GM18507 (cell line): ENCODE data around the gene BCL2L1.
A peak's percentile ranks its signal among the peaks of the same experiment; 100 is the strongest.

ENCODE experiments used
- DNase-seq: peaks from one replicate; pipeline ENCODE4 v3.0.0; 2011; ENCODE audit warnings: low read depth; ENCODE audit not compliant: insufficient read length; ENCODE audit errors: extremely low spot score
- FAIRE-seq: peaks from 2 replicates; lab custom pipeline; 2011; peaks lifted over from hg19 to GRCh38; lab: Jason Lieb, UNC

BCL2L1 gene

DNA sequence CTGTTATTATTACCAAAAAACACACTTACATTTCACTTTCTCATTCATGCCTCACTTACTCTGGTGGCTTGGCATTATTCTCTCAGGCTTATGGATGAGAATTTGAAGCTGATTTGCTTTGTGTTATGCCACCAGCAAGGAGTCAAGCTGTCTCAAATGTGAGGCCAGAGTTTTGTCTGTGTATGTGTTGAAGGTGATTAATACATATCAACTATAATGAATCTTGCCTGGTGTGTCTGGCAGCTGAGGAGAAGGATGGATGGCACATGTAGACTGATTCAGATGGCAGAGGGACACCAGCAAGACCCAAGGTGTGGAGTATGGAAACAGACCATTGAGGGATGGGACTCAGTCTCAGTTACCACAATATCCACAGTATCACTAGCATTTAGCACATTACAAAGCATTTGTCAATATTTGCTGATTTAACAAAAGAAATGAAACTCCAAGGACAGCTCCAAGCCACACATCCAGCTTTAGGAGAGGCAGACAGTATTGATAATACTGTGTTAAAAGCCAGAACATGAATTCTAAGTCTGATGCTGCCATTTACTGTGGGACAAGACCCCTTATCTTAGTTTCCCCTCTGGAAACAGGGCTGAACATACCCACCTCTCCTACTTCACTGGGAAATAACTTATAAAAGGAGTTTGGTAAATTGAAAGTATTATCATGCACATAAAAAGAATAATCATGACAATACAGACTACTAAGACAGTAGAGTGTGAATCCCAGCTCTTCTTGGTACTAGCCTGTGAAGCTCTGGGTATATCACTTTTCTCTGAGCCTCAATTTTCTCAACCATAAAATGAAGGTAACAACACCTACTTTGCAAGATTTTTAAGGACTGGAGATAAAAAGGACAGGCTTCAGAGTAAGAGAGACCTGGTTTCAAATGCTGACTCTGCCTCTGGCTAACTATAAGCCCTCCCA is 11.2 kb downstream of the BCL2L1 start:
- FAIRE-seq, result no peak
- DNase-seq, result no peak

DNA sequence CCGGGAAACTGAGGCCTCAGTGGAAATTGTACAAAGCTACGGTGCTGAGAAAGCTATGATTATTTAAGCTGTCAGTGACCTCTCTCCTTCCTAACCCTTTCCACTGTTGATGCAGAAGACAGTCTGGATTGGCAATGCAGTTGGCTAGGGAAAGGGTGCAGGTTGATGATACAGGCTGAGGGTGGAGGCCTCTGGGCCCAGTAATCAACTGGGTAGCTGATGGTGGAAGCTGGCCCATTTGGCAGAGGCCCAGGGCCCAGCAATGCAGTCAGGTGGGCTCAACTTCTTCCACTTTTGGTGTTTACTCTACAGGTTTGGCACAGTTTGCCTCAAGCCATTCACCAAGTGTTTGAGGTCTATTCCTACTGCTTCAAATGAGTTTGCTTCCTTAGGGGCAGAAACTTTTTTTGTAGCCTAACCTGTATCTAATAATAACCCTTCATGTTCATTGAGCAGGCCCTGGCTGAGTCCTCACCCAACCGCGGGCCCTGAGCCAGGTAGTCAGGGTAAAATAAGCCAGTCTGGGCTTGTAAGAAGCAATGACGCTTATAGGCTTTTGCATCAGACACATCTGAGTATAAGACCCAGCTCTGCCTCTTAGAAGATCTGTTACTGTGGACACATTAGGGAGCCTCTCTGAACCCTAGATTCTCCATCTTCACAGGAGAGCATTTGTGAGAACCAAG is 12.1 kb downstream of the BCL2L1 start:
- FAIRE-seq, result no peak
- no peak for DNase-seq

DNA sequence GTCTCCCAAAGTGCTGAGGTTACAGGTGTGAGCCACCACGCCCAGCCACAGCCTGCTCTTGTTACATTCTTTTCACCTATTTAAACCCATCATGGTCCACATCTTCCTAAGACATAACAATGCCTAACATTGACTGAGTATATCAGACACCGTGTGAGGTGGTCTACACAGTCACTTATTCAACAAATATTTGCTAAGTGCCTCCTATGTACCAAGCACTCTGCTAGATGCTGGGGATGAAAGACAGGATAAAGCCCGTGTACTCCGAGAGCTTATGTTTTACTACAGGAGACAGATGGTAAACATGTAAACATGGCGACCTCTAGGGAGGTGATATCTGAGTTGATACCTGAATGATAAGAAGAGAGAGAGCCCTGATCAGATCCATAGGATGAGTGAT is 12.7 kb downstream of the BCL2L1 start:
- no peak for DNase-seq
- no peak for FAIRE-seq

DNA sequence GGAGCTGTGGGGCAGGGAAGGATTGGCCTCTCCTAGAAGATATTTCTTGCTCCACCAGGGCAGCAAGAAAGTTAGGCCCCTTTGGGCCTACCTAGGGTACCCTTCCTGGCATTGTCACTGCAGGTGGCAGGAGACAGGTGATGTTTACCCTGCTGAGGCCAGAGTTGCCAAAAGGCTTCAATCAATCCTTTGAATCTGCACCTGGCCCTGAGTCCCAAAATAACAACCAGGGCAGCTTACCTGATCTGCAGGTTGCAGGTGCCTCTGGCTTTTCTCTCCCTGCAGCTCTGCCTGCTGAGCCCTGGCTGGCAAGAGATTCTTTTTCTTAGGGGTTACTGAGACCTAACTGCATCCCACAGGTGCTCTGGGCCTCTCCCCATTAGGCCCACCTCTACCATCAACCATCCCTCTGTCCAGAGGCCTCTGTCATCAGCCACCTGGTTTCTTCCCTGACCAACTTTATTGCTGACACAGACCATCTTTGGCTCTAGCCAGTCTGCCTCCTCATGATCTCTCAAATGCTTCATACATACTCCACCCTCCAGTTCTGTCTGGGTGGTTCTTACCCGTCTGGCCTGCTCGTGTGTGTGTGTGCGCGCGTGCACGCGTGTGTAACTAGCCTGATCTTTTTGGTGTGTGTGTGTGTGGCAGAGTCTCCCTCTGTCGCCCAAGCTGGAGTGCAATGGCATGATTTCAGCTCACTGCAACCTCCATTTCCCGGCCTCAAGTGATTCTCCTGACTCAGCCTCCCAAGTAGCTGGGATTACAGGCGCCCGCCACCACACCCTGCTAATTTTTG is 13.7 kb downstream of the BCL2L1 start:
- DNase-seq, result no peak
- FAIRE-seq, result no peak

DNA sequence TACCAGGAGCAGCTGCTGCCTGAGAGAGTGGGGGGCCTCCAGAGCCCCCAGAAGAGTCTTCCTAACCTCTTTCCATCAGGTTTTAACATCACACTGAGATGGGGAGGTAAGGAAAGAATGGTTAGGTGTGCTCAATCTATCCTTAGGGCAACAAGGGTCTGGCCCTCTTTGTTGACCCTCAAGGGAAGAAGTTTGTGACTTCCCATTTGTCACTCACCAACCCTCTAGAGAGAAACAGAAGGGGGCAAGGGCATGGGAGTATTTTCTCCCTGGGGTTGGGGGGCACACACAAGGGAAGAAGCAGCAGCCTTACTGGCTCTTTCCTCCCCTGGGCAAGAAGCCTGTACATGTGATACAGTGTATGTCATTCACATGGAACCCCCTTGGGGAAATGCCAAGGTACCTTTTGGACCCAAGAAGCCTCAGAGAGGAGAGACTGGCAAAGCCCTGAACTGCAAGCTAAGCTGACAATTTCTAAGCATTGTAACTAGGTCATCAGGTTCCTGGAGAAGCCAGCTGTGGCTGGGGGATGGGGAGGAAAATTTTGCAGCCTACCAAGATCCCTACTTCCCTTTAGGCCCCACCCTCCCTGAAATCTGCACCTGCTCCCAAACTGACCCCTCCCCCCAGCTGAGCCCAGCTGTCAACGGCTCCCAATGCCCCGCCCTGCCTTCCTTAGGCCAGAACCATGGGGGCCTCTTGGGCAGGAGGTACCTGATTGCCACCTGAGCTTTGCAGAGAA is 14.5 kb downstream of the BCL2L1 start:
- DNase-seq (no peak), FAIRE-seq (no peak)

DNA sequence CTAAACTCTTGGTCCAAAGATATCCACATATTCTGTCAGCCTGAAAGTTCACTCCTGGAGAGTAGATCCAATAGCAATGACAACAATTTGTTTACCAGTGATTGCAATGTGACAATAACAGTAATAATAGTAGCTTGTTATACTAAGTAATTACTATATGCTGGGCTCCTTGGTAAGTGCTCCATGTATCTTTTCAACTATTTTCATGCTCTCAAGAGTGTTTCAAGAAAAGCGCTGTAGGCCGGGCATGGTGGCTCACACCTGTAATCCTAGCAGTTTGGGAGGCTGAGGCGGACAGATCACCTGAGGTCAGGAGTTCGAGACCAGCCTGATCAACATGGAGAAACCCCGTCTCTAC is 15.4 kb downstream of the BCL2L1 start:
- FAIRE-seq (no peak), DNase-seq (no peak)

DNA sequence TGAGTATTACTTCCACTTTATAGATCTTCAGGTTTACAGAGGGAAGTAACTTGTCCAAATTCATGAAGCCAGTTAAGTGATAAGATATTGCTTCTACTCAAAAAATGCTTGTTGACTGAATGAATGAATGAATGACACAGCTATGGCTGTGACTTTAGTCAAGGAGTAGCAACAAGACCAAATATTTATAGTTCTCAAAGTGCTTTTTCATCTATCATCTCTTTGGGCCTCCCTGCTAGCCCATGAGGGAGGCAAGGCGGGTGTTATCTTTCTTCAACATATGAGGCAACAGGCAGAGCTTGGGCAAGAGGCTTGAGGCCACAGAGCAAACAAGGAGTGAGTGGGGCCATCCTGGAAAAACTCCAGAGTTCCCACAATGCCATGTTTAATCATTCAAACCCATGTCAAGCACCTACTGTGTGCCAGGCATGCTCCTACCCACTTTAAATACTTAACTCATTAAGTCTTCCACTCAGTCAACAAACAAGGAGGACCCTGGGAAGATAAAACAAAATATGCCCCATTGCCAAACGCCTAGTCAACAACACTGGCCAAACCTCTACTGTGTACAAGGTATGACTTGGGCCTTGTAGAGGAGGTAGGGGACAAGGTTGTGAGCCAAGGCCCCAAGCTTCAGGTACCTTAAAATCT is 15.9 kb downstream of the BCL2L1 start:
- FAIRE-seq, result no peak

DNA sequence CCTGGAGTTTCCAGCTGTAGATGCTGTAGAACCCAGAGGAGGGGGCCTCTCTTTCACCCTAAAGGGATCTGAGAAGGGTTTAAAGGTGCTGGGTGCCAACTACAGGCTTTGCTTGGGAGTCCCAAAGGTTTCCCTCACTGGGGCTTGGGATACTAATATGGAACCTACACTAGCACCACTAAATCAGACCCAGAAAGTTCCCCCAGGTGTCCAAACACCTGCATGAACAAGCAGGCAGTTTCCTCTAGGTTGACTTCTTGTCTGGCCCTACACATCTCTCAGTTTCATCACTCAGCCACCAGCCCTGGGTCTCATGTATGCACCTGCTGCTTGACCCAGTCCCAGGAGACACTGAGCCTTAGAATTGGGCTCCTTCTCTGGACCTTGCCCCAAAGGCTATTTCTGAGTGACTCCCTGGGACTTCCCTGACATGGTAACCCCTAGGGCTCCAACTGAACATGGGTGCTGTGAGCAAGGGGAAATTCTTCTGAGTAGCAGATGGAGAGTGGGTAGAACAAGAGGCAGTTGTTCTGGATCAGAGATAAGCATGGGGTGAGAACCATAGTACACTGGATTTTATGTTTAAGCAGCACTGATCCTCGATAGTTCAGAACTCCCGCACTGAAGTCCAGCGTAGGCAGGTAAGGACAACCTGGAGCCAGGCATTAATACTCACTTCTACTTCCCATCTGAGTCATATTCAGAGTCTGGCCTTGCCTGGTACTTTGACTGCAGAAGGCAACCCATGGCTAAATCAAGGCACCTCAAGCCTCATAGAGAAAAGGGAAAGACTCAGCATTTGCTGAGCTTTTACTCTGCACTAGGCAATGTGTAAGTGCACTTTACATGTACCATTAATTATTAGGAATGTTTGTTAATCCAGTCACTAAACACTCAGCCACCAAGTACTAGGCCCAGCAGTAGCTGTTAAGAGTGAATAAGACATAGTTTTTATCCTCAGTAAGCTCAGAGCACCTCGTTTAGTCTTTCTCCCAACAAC is 16.8 kb downstream of the BCL2L1 start:
- peak; percentile 80 for FAIRE-seq
- no peak for DNase-seq

More for the DNA sequence above, 15.9 kb downstream of the BCL2L1 start:
- no peak for DNase-seq

DNA sequence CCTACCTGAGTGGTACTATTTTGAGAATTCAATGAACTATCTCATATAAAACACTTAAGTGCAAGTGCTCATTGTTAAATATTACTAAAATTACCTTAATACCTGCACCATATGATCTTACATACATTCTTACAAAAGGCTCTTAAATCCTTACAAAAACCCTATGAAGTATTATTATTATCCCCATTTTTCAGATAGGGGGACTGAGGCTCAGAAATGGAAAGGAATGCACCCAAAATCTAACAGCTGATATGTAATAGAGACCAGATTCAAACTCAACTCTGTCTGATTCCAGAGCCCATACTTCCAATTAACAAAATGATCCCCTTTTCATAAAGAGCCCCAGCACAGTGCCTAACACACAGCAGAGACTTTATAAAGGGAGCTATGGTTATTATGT is 17.5 kb downstream of the BCL2L1 start:
- DNase-seq, result no peak
- no peak for FAIRE-seq

DNA sequence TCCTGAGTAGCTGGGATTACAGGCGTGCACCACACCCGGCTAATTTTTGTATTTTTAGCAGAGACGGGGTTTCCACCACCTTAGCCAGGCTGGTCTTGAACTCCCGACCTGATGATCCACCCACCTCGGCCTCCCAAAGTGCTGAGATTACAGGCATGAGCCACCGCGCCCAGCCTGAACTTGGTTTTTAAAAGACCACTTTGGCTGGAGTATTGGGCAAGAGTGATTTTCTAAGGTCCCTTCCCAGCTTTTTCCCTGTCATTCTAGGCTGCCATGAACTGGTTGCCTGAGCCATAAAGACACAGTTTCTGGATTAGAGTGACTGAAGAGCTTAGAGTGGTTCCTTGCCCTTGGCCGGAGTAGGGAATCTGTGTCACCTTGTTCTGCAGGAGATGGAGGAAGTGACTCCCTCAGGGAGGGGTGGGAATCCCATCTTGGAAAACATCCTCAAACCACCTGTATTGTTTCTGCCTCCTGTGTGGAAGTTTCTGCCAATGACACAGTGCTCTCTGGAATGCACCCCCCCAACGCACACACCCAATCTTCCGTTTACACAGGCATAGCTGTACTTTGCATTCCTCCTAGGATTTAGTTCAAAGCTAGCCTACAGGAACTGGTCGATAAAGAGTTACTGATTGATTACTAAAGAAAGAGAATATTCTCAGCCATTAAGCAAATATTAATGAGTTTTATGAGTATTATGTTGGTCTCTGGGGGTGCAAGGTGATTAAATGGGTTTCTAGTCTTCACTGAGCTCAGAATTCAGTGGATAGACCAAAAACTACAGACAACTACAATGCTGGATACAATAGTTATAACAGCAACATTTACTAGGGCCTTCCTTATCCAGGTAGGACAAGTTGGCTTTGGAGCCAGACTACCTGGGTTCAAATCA is 18.2 kb downstream of the BCL2L1 start:
- no peak for DNase-seq
- no peak for FAIRE-seq

DNA sequence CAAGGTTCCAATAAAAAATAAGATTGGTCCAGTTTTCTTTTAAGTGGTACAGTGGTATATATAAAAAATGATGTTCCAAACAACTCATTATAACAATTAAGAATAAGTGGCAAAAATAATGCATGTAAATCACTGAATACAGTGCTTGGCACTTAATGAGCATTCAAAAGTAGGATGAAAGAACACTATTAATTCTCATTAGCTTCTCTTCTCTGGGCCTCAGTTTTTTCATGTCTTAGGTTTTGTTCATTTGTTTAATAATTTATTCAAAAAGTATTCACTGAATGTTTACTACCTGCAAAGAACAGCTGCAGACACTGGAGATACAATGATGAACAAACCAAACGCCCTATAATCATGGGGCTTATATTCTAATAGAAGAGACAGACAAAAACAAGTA is 21.1 kb downstream of the BCL2L1 start:
- FAIRE-seq (no peak), DNase-seq (no peak)

DNA sequence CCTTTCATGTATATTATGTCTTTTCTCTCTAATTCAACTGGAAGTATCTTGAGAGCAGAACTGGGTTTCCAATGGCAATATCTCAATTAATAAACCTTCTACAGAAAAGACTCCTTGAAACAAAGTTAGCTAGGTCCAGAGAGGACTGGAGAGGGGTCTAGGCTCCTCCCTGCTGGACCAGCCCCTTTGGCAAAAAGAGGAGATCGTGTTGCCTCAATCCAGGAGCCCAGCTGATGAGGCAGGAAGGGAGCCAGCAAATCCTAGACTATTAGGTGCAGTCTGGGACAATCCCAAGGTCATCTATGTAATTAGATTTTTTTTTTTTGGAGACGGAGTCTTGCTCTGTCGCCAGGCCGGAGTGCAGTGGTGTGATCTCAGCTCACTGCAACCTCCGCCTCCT is 21.9 kb downstream of the BCL2L1 start:
- no peak for DNase-seq
- FAIRE-seq, result no peak

DNA sequence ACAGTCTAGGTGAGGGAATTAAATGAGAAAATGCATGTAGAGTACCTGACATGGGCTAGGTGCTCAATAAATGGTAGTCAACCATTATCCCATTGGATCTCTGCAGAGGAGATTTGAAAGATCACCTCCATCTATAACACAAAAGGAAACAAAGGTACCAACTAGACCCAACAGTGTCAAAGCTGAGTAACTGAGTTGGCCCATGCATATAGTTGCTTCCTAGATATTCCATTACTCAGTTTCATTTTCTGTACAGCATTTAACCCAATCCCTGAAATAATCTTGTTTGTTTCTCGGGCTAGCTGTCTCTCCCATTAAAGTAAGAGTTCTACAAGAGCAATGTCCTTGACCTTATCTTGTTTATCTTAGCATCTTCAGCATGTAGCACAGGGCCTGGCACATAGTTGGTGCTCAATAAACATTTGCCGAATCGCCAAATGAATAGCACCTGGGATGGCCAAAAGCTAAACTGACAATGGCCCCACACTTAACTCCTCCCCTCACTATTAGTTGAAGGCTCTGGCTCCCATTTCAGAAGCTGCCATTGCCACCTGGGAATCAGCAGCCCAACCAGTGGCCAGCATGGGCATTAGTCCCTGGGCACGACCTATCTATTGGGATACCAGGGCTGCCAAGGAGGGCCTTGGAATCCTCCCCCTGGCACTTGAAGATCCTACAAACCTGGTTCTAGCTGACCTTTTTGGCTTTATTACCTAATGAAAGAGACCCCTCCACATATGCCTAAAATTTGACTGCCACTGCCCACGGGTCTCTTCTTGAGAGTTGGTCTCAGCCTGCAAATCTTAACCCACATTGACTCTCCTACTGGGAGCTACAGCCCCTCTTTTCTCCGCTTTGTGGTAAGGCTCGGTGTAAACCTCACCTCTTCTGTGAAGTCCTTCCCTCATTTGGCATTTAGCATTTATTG is 22.6 kb downstream of the BCL2L1 start:
- FAIRE-seq (no peak), DNase-seq (no peak)

DNA sequence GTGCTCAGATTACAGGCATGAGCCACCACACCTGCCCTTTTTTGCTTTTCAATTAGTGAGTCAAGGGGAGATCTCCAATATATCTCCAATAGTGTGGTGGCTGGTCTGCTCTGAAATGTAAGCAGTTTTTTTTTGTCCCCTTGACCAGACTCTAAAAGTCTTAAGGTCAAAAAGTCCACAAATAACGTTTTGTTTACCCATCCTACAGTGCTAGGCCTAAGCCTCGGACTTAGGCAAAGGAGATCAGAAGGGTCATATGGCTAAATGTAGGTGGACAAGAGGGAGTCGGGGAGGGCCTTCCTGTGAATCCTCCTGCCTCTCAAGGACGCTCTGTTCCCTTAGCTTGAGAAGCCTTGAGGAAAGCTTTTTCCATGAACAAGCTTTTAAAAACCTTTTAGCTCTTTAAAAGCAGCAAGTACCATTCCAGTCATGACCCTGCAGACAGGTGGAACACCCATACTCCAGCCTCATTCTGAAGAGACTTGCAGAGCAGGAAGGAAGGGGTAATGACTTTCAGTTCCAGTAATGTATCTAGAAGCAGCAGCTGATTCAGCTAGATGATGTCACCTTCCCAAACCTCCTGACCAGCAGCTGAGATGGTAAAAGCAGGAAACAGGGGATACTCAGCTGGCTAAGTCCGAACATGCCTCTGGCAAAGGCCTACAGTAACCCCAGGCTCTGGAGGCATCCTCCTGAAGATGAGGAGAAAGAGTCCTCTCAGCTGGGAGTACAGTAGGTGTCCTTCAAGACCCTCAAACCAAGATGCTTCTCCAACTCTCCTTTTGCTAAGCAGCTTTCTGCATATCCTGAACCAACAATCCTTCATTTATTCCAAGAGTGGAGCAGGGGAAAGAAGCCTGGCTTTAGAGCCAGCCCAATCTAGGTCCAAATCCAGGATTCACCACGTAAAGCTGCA is 23.6 kb downstream of the BCL2L1 start:
- FAIRE-seq, result peak; percentile 81
- no peak for DNase-seq

DNA sequence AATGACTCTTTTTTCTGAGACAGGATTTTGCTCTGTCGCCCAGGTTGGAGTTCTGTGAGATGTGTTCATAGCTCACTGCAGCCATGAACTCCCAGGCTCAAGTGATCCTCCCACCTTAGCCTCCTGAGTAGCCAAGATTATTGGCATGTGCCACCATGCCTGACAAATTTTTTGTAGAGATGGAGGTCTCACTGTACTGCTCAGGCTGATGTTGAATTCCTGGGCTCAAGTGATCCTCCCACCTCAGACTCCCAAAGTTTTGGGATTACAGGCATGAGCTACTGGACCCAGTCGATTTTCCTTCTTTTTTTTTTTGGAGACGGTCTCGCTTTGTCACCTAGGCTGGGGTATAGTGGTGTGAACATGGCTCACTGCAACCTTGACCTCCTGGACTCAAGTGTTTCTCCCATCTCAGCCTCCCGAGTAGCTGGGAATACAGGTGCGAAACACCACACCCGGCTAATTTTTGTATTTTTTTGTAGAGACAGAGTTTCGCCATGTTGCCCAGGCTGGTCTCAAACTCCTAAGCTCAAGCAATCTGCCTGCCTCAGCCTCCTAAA is 24.3 kb downstream of the BCL2L1 start:
- FAIRE-seq, result no peak

More for the DNA sequence above, 24.3 kb downstream of the BCL2L1 start:
- DNase-seq, result no peak
